GM19372 (cell line): ENCODE measurements around the gene MCM5.
"Not testable (repeated sequence)": the region's sequence is repeated elsewhere in the genome, so short reads cannot be mapped to it uniquely, and the experiment has no call there.

Source experiments
- ATAC-seq: cut with Tn5 transposase; IDR thresholded peaks from one replicate; pipeline ENCODE4 v1.9.1; 2021; ENCODE audit warnings: mild to moderate bottlenecking, low read depth, moderate library complexity; ENCODE audit not compliant: unreplicated experiment

MCM5 gene

DNA sequence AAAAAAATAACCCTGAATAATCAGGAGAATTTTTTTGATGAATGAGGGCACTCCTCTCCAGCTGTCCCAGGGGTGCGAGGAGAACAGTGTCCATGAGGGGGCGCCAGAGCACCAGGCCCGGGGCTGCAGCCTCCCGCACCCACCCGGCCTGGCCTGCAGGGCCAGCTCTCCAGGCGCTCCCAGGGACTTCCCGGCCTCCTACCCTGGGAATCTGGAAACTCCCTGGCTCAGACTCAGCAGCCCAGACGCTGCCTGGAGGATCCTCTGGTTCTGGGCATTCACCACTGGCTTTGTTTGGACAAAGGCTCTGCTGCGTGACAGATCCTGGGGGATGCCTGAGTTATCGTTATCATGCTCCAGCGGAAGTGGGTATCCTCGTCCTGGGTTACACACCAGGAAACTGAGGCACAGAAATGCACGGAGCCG is 31.0 kb downstream of the MCM5 start:
- ATAC-seq: no peak

DNA sequence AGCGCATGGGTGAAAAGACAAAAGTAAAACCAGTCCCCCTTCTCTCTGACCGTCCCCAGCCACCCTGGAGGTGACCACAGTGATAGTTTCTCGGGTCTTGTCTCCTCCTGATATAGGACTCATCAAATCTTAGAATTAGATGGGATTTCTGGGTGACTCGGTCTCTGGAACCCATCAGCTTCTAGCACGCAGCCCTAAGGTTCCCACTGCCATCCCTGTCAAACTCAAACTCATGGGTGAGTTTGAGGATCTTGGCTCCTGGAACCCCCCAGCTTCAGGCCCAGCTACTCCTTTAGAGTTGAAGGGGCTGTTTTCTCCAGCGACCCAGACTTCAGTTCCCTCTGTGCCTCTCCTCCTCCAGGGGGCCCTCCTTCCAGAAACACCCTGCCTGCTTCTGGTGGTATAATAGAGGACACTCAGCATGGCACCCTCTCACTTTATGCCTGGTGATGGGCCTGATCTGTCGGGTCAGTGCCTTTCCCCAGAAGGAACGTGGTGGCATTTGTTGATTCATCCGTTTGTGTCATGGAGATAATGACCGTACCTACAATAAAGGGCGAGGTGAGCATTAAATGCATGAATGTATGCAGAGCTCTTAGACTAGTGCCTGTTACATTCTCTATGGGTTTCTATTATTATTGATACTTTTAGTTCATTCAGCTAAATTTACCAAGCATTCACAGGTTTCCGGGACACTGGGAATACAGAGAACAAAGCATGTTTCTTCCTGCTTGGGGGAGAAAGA is 31.7 kb downstream of the MCM5 start:
- no peak for ATAC-seq

DNA sequence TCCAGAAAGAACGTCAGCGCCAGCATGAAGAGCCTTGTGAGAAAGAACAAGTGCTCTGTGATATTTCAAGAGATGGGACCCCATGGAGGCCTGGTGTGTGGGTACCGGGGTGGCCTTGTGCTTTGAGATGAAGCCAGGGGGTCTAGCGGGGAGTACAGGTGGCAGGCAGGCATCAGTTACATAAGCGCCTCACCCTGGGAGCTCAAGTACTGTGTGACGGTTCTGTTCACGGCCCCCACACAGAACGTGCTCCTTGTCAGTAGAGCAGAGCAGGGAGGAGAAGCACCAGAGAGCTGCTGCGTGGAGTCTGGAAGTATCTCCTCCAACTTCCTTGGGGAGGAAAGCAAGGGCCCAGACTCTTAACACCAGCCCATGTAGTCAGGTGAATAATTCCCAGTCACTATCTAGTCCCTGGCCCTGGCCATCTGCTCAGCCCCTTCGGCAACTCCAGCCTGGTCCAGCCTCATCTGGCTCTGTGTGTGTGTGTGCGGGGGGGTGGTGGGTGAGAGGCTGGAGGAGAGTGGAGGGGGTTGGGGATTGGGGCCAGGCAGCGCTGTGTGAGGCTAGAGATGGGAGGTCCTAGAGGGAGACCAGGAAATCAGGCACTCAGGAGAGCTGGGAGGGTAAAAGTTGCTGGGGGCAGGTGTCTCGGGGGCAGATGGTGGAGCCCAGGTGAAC is 32.4 kb downstream of the MCM5 start:
- no peak for ATAC-seq

DNA sequence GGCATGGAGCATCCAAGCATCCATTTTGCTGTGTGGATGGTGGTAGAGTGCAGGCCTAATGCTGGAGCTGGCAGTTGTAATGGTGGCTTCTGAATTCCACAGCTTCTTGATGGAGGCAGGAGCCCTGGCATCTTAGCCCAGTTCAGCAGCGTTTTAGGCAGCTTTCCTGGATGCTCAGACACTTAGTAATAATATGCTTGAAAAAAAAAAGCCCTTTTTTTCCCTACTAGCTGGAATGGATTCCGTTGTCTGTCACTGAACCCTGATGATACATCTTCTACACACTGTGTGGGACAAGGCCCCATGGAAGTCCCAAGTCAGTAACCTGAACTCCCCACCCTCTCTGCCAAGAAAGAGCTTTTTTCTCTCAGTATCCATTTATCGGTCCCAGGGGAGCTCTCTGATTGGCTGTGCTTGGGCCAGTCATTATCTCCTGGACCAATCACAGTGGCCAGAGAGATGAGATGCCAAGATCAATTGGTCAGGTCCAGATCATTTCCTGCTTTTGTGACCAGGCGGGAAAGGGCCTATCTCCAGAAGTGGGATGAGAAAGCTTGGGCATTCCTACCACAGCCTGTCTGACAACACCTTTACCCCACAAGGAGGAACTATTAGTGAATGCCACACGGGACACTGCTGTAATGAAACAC is 34.2 kb downstream of the MCM5 start:
- ATAC-seq: no peak

DNA sequence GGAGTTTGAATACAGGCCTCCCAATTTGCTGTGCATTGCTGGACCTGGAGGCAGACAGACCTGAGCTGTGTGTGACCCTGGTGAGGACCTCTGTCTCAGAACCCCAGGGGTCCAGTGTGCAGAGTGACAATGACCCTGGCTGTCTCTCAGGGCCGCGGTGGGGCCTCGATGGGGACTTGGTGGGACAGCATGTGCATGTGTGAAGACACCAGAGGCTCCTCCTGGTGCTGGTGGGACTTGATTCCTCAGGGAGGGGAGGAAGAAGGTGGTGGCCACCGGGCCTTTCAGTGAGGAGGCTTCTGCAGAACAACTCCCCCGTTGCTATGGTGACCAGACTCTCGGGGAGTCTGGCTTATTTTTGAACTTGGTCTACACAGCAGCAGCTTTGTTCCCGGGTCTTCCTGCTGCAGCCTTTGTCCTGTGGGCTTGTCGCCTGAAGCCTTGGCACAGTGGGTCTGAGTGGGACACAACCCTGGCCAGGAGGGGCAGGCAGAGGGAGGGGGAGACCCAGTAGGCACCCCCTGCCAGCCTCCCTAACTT is 35.3 kb downstream of the MCM5 start:
- no peak for ATAC-seq

DNA sequence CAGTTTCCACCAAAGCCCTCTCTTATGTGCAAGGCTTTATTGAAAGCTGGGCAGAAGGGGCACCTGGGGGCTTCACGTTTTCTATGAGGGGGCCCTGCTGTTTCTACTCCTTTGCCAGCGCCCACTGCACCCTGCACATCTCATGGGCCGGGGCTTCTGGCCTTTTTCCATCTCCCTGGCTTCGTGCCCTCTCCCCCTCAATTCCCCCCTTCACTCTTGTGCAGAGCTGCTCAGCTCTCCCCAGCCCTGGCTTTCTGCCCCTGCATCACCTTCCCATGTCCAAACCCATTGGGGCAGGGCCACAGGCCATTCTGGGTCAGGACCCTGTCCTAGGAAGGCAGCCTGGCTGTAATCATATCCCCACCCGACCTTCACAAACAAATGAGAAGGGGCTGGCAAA is 36.5 kb downstream of the MCM5 start:
- no peak for ATAC-seq

DNA sequence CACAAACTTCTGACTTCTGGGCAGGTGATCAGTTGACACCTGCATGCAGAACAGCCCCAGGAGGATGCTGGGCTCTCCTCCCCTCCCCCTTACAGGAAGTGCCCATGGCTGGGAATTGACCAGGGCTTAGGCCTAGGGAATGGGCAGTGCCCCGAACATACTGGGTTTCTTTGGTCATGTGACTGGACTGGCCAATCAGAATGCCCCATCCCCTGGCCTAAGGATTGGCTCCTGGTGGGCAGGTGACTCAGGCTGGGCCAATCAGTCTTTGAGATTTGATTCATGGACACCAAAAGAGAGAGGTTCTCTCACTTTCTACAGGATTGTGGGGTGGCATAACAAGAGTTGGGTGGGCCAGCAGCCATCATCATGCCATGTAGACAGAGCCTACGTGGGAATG is 37.1 kb downstream of the MCM5 start:
- no peak for ATAC-seq

DNA sequence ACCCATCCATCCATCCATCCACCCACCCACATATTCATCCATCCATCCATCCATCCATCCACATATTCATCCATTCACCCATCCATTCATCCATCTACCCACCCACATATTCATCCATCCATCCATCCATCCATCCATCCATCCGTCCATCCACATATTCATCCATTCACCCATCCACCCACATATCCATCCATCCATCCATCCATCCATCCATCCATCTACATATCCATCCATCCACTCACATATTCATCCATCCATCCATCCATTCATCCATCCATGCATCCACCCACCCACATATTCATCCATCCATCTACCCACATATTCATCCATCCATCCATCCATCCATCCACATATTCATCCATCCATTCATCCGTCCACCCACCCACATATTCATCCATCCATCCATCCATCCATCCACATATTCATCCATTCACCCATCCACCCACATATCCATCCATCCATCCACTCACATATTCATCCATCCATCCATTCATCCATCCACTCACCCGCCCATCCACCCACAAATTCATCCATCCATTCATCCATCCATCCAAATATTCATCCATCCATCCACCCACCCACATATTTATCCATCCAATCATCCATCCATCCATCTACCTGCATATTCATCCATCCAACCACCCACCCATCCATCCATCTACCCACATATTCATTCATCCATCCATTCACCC is 38.9 kb downstream of the MCM5 start:
- not testable (repeated sequence) for ATAC-seq

DNA sequence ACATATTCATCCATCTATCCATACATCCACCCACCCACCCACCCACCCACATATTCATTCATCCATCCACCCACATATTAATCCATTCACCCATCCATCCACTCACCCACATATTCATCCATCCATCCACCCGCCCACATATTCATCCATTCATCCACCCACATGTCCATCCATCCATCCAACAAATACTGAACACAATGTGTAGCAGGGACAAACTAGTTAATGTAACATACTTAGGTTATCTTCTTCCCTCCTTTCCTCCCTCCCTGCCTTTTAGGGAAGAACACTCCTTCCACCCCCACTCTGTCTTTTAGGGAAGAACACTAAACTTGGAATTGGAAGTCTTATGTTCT is 39.4 kb downstream of the MCM5 start:
- ATAC-seq: no peak

DNA sequence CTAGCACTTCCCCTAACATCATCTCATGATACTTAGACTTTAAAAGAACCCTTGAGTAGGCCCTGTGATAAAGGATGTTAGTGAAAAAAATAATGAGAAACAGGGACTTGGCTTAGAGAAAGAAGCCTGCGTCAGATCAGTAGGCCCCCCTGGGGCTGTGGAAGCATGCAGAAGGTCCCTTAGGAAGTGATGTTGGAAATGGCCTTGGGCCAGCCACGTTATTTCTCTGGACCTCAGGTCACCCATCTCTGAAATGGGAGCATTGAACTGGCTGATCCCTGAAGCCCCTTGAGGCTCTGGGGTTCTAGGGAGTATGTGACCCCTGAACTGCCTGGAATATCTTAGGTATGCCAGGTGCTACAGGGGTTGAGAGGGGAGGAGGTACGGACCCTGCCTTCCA is 40.2 kb downstream of the MCM5 start:
- ATAC-seq: no peak

DNA sequence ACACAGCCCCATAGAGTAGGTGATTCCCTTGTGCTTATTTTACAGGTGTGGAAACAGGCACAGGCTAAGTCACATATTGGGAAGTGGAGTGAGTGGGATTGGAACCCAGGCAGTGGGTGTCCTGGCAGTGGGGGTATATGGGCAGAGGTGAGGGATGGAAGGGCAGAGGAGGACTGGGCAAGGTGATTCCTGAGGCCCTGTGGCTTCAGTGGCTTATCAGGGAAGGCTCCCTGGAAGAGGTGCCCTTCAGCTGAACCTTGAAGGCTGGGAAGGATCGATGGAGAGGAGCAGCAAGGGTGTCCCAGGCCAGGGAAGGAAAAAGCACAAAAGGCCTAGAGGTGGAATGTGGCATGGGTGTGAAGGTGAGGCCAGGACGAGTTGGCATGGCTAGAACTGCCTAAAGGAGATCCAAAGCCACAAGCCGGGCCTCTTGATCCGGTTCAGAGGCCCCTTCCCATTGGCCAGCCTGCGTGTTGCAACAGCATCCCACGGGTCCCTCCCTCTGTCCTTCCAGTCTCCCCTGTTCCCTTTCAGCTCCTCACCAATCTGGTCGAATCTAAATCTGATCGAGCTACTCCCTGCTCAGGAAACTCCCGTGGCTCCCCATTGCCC is 41.7 kb downstream of the MCM5 start:
- no peak for ATAC-seq

DNA sequence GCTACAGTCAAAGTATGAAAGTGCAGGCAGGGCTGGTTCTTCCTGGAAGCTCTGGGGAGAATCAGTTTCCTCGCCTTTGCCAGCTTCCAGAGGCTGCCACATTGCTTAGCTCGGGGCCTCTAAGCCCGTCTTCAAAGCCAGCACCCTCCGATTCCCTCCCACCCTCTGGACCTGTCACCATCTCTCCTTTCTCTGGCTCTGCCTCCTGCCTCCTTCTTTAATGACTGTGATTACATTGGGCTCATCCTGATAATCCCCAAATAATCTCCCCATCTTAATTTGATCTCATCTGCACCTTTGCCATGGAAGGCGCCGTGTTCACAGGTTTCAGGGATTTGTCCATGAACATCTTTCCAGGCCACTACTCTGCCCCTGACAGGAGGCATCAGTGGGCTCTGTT is 42.5 kb downstream of the MCM5 start:
- no peak for ATAC-seq

DNA sequence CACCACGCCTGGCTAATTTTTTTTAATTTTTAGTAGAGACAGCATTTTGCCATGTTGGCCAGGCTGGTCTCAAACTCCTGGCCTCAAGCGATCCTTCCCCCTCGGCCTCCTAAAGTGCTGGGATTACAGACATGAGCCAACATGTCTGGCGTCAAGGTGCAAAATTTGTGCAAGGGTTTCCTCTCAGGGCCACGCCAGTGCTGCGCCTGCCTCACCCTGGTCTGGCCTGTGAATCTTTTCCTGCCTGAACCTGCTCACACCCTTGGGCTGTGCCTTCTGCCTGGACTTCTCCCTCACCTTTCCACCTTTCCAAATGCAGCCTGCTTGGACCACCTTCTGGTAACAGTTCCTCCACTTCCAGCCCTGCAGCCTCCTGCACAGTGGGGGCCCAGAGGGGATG is 43.4 kb downstream of the MCM5 start:
- no peak for ATAC-seq

DNA sequence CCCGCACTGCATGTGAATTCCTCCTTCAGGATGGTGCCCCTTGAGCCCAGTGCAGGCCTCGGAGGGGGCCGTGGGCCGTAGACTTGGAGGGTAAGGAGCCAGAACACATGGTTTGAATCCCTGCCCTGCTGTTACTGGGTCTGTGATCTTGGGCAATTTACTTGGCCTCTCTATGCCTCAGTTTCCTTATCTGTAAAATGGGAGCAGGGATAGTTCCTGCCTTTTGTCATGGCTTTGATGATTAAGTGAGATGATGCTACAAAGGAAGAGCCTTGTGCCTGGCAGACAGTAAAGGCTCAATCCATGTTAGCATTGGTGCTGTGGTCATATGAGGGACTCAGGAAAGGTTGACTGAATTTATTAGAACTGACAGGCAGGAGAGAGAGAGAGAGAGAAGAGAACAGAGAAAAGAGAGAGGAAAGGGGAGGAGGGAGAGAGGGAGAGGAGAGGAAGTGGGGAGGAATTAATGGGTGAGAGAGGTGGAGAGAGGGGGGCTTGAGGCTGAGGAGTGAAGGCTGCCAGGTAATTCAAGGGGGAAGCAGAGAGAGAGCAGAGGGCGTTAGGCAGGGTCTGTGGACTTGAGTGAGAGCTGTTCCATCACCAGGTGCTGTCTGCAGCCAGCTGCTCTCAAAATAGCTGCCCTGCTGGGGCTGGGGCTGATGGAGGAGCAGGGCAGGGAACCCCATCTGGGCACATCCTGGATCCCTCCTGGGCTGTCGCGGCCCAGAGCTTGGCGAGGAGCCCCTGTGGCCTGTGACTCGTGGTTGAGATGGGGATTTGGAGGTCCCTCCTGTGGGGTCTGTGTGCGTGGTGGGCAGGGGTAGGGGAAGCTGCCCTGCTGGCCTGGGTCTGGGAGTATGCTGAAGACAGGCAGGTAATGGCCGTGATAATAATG is 44.1 kb downstream of the MCM5 start:
- no peak for ATAC-seq

DNA sequence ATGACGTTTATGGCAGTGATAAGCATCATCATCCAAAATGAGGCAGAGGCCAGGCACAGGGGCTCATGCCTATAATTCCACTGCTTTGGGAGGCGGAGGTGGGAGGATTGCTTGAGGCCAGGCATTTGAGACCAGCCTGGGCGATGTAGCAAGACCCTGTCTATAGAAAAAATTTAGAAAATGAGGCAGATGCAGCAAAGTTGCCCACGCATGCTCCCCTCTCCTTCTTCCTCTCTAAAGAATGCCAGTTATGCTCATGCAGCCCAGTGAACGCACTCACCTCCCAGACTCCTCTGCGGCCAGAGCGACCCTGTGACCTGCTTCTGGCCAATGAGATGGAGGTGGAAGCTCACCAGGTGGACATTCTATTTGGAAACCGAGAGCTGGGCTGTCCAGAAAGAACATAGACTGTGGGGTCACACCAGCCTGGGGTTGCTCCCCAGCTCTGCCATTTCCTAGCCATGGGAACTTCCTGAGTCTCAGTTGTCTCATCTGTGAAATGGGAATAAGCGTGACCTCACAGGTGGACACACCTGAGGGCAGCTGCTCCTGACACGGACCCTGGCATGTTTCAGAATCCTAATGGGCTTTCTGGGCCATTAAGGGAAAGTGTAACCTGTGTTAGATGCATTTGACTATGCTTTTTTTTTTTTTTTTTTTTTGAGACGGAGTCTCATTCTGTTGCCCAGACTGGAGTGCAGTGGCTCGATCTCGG is 44.9 kb downstream of the MCM5 start:
- ATAC-seq: no peak

DNA sequence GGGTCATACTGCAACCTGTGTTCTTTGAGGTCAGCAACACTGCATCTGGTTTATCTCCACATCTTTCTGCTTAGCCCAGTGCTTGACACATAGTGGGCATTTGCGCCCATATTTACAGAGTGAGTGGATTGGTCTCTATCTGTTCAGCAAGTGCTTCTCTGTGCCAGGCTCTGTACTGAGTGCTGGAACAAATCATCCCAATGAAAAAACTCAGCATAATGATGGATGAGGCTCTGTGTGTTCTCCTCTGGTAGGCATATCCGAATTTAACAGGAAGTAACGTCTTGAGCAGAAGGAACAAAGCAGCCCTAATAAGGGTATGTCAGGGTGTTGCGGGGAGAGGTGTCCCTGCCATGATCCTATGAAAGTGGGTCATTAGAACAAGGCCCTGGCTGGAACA is 46.0 kb downstream of the MCM5 start:
- no peak for ATAC-seq

DNA sequence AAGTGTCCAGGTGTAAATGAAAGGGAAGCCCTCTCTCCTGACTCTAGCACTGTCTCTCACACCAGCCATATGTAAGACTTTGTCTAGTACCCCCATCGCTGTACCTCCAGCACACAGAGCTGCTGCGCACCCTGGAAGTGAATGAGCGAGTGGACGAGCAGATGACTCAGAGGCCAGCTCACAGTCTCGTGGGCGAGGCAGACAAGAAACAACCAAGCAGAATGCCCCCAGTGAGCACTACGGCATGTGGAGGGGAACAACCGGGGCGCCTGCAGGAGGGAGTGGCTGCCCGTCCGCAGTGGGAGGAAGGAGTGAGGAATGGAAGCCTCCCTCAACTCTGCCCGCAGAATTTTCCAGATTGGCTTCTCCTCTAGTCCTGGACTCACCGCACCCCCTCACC is 46.4 kb downstream of the MCM5 start:
- ATAC-seq: no peak

DNA sequence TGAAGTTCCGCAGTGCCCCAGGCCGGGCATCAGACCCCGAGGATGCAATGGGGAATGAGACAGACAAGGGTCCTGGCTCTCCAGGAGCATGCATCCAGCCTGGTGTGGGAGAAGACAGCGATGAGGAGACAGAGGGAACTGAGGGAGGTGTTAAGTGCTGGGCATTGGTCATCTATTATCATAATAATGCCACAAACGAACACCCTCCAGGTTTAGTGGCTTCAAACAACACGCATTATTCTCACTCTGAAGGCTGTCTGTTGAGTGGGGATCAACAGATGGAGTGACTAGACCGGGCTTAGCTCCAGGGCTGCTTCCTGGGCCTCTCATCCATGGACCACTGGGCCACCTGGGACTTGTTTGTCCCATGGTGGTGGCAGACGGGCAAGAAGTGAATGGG is 48.6 kb downstream of the MCM5 start:
- no peak for ATAC-seq
